Activated CD4-positive, alpha-beta T cell treated with anti-CD3 and anti-CD28 coated beads, Interleukin-2, amount 50 U/mL, for 16 hours (primary cell): Measurements from ENCODE around the gene MS4A8.

ENCODE experiments used
- DNase-seq: peaks from one replicate; pipeline ENCODE4 v3.0.0-alpha.2; 2020

The MS4A8 gene

GRCh38 chr11:60765355-60765754, 65.9 kb downstream of the MS4A8 start:
- no peak for DNase-seq
